Dendritic cell treated with granulocyte-macrophage colony-stimulating factor and Interleukin-4, amounts not matched to agents 40 ng/mL and 50 ng/mL, for 4 days (primary cell): ENCODE measurements around the gene PAIP2B.
A peak's percentile ranks its signal among the peaks of the same experiment; 100 is the strongest.
"Not testable (repeated sequence)": the region's sequence is repeated elsewhere in the genome, so short reads cannot be mapped to it uniquely, and the experiment has no call there.

ENCODE experiments used
- H3K27ac Mint-ChIP-seq: one replicate; pipeline ENCODE4 v1.8.0; 2022; ENCODE audit warnings: mild to moderate bottlenecking, mixed read lengths
- H3K27me3 Mint-ChIP-seq: one replicate; pipeline ENCODE4 v1.8.0; 2022; ENCODE audit warnings: mild to moderate bottlenecking, mixed read lengths
- H3K36me3 Mint-ChIP-seq: one replicate; pipeline ENCODE4 v1.8.0; 2022; ENCODE audit warnings: low read depth, mixed read lengths
- H3K4me1 Mint-ChIP-seq: one replicate; pipeline ENCODE4 v1.8.0; 2022; ENCODE audit warnings: low read depth, mixed read lengths
- H3K4me3 Mint-ChIP-seq: one replicate; pipeline ENCODE4 v1.8.0; 2022; ENCODE audit warnings: mild to moderate bottlenecking, moderate library complexity, mixed read lengths
- H3K9me3 Mint-ChIP-seq: one replicate; pipeline ENCODE4 v1.8.0; 2022; ENCODE audit warnings: mixed read lengths
- intact Hi-C: fragments of 100-400 bp; cut with micrococcal nuclease; formaldehyde crosslinking; loops from one replicate; pipeline ENCODE4 v1.15.0; 2022

Gene PAIP2B

GRCh38 chr2:71238089-71238488 is 11.2 kb upstream of the PAIP2B start:
- H3K27ac Mint-ChIP-seq = no peak overlapping the region
- H3K9me3 Mint-ChIP-seq = peaks cover 1% of the 10 kb centered on the region
- H3K27me3 Mint-ChIP-seq = peaks cover 12% of the 10 kb centered on the region
- H3K4me3 Mint-ChIP-seq = no peak overlapping the region
- no peaks in the 10 kb centered on the region for H3K36me3 Mint-ChIP-seq
- intact Hi-C loops = no loop called here
- H3K4me1 Mint-ChIP-seq = no peaks in the 10 kb centered on the region

GRCh38 chr2:71235930-71236587 is 9.2 kb upstream of the PAIP2B start:
- peaks cover 16% of the 10 kb centered on the region for H3K27me3 Mint-ChIP-seq
- no peak overlapping the region for H3K27ac Mint-ChIP-seq
- intact Hi-C loops = no loop called here
- H3K9me3 Mint-ChIP-seq = peaks cover 18% of the 10 kb centered on the region
- H3K36me3 Mint-ChIP-seq = no peaks in the 10 kb centered on the region
- H3K4me3 Mint-ChIP-seq = no peak overlapping the region
- no peaks in the 10 kb centered on the region for H3K4me1 Mint-ChIP-seq

- H3K4me3 Mint-ChIP-seq, intact Hi-C loops, H3K4me1 Mint-ChIP-seq, H3K27ac Mint-ChIP-seq, H3K36me3 Mint-ChIP-seq: not testable (repeated sequence)
- peaks cover 19% of the 10 kb centered on the region for H3K27me3 Mint-ChIP-seq
- peaks cover 35% of the 10 kb centered on the region for H3K9me3 Mint-ChIP-seq
These were observed 6.2 kb upstream of the PAIP2B start for GRCh38 chr2:71233072-71233471.

- peak overlapping the region; percentile 68 for H3K27ac Mint-ChIP-seq
- intact Hi-C loops = loop anchor here (5.0 to 10.0 kb wide), 2 partner anchors 106 to 932 kb away; partner anchors contain the start of genes SNRPG and ZNF638
- peaks cover 18% of the 10 kb centered on the region for H3K27me3 Mint-ChIP-seq
- H3K36me3 Mint-ChIP-seq = peaks cover 9% of the 10 kb centered on the region
- H3K9me3 Mint-ChIP-seq = peaks cover 17% of the 10 kb centered on the region
- peak overlapping the region; percentile 93 for H3K4me3 Mint-ChIP-seq
- peaks cover 15% of the 10 kb centered on the region for H3K4me1 Mint-ChIP-seq
These were observed 573 bp downstream of the PAIP2B start for GRCh38 chr2:71226096-71226964.

- peaks cover 17% of the 10 kb centered on the region for H3K9me3 Mint-ChIP-seq
- H3K27ac Mint-ChIP-seq = no peak overlapping the region
- peaks cover 15% of the 10 kb centered on the region for H3K4me1 Mint-ChIP-seq
- intact Hi-C loops = loop anchor here (5.0 to 10.0 kb wide), 2 partner anchors 107 to 930 kb away; partner anchors contain the start of genes SNRPG and ZNF638
- no peak overlapping the region for H3K4me3 Mint-ChIP-seq
- peaks cover 16% of the 10 kb centered on the region for H3K27me3 Mint-ChIP-seq
- peaks cover 9% of the 10 kb centered on the region for H3K36me3 Mint-ChIP-seq
These were observed 2.0 kb downstream of the PAIP2B start for GRCh38 chr2:71224935-71225334.

GRCh38 chr2:71224457-71224856 is 2.4 kb downstream of the PAIP2B start:
- Mint-ChIP-seq H3K4me1 (peaks cover 15% of the 10 kb centered on the region), H3K36me3 (peaks cover 9% of the 10 kb centered on the region), H3K27ac (no peak overlapping the region), H3K9me3 (peaks cover 12% of the 10 kb centered on the region), H3K4me3 (no peak overlapping the region), H3K27me3 (peaks cover 15% of the 10 kb centered on the region)
- intact Hi-C loops = loop anchor here (10.0 kb wide), 1 partner anchor 930 kb away; the partner anchor contains the start of gene SNRPG

GRCh38 chr2:71223767-71224333 is 3.1 kb downstream of the PAIP2B start:
- H3K4me1 Mint-ChIP-seq = peaks cover 15% of the 10 kb centered on the region
- no peak overlapping the region for H3K4me3 Mint-ChIP-seq
- H3K9me3 Mint-ChIP-seq = peaks cover 6% of the 10 kb centered on the region
- peaks cover 9% of the 10 kb centered on the region for H3K36me3 Mint-ChIP-seq
- no peak overlapping the region for H3K27ac Mint-ChIP-seq
- intact Hi-C loops = loop anchor here (10.0 kb wide), 1 partner anchor 929 kb away; the partner anchor contains the start of gene SNRPG
- H3K27me3 Mint-ChIP-seq = peaks cover 13% of the 10 kb centered on the region

GRCh38 chr2:71220743-71221142 is 6.2 kb downstream of the PAIP2B start:
- Mint-ChIP-seq H3K4me1 (no peaks in the 10 kb centered on the region), H3K27ac (no peak overlapping the region), H3K9me3 (no peaks in the 10 kb centered on the region), H3K27me3 (peaks cover 4% of the 10 kb centered on the region), H3K4me3 (no peak overlapping the region), H3K36me3 (no peaks in the 10 kb centered on the region)
- intact Hi-C loops = loop anchor here (10.0 kb wide), 1 partner anchor 926 kb away; the partner anchor contains the start of gene SNRPG

- intact Hi-C loops = no loop called here
- no peaks in the 10 kb centered on the region for H3K9me3 Mint-ChIP-seq
- H3K27ac Mint-ChIP-seq = no peak overlapping the region
- no peak overlapping the region for H3K4me3 Mint-ChIP-seq
- H3K36me3 Mint-ChIP-seq = no peaks in the 10 kb centered on the region
- no peaks in the 10 kb centered on the region for H3K4me1 Mint-ChIP-seq
- H3K27me3 Mint-ChIP-seq = no peaks in the 10 kb centered on the region
These were observed 10.4 kb downstream of the PAIP2B start for GRCh38 chr2:71216501-71216900.

- no peaks in the 10 kb centered on the region for H3K36me3 Mint-ChIP-seq
- H3K9me3 Mint-ChIP-seq = no peaks in the 10 kb centered on the region
- no peaks in the 10 kb centered on the region for H3K4me1 Mint-ChIP-seq
- H3K27me3 Mint-ChIP-seq = no peaks in the 10 kb centered on the region
- H3K27ac Mint-ChIP-seq = no peak overlapping the region
- intact Hi-C loops = no loop called here
- no peak overlapping the region for H3K4me3 Mint-ChIP-seq
These were observed 11.5 kb downstream of the PAIP2B start for GRCh38 chr2:71215447-71215846.

- H3K36me3 Mint-ChIP-seq = no peaks in the 10 kb centered on the region
- H3K4me3 Mint-ChIP-seq = no peak overlapping the region
- H3K4me1 Mint-ChIP-seq = no peaks in the 10 kb centered on the region
- no peaks in the 10 kb centered on the region for H3K27me3 Mint-ChIP-seq
- H3K27ac Mint-ChIP-seq = no peak overlapping the region
- intact Hi-C loops = no loop called here
- H3K9me3 Mint-ChIP-seq = no peaks in the 10 kb centered on the region
These were observed 14.6 kb downstream of the PAIP2B start for GRCh38 chr2:71212336-71212735.

- no peaks in the 10 kb centered on the region for H3K36me3 Mint-ChIP-seq
- intact Hi-C loops = no loop called here
- peaks cover 1% of the 10 kb centered on the region for H3K27me3 Mint-ChIP-seq
- H3K4me3 Mint-ChIP-seq = no peak overlapping the region
- no peaks in the 10 kb centered on the region for H3K4me1 Mint-ChIP-seq
- H3K27ac Mint-ChIP-seq = no peak overlapping the region
- no peaks in the 10 kb centered on the region for H3K9me3 Mint-ChIP-seq
These were observed 16.6 kb downstream of the PAIP2B start for GRCh38 chr2:71210292-71210691.

- H3K4me3 Mint-ChIP-seq = no peak overlapping the region
- H3K4me1 Mint-ChIP-seq = no peaks in the 10 kb centered on the region
- H3K36me3 Mint-ChIP-seq = no peaks in the 10 kb centered on the region
- H3K9me3 Mint-ChIP-seq = no peaks in the 10 kb centered on the region
- H3K27me3 Mint-ChIP-seq = peaks cover 1% of the 10 kb centered on the region
- intact Hi-C loops = no loop called here
- no peak overlapping the region for H3K27ac Mint-ChIP-seq
These were observed 18.1 kb downstream of the PAIP2B start for GRCh38 chr2:71208756-71209155.

- Mint-ChIP-seq H3K27ac (no peak overlapping the region), H3K36me3 (no peaks in the 10 kb centered on the region), H3K27me3 (peaks cover 1% of the 10 kb centered on the region), H3K9me3 (no peaks in the 10 kb centered on the region), H3K4me3 (no peak overlapping the region), H3K4me1 (no peaks in the 10 kb centered on the region)
- intact Hi-C loops = no loop called here
These were observed 19.3 kb downstream of the PAIP2B start for GRCh38 chr2:71207601-71208000.
